Activated T-helper 17 cell treated with anti-CD3 and anti-CD28 coated beads, Interleukin-2, amount 50 U/mL, for 72 hours (primary cell): ENCODE data around the gene PGS1. TPM values are rescaled to one million over a fixed set of nuclear protein-coding genes. Genes with fewer than 3 reads are reported as not detected.

Source experiments
- ATAC-seq: fragments of 150-1000 bp; cut with Tn5 transposase; replicated peaks from 2 replicates; pipeline ENCODE4 v1.10.0; 2021; ENCODE audit warnings: mild to moderate bottlenecking, moderate library complexity
- H3K27ac Mint-ChIP-seq: one replicate; pipeline ENCODE4 v1.8.0; 2022; ENCODE audit warnings: mixed read lengths
- H3K27me3 Mint-ChIP-seq: one replicate; pipeline ENCODE4 v1.8.0; 2022; ENCODE audit warnings: mixed read lengths
- H3K36me3 Mint-ChIP-seq: one replicate; pipeline ENCODE4 v1.8.0; 2022; ENCODE audit warnings: low read depth, mild to moderate bottlenecking, mixed read lengths
- H3K4me1 Mint-ChIP-seq: one replicate; pipeline ENCODE4 v1.8.0; 2022; ENCODE audit warnings: mixed read lengths
- H3K4me3 Mint-ChIP-seq: one replicate; pipeline ENCODE4 v1.8.0; 2022; ENCODE audit warnings: mild to moderate bottlenecking, mixed read lengths
- H3K9me3 Mint-ChIP-seq: one replicate; pipeline ENCODE4 v1.8.0; 2022; ENCODE audit warnings: mixed read lengths
- total RNA-seq, 2 donors: library from RNA; stranded (reverse); gene quantifications; one replicate each; pipeline ENCODE4 v1.2.3, GENCODE V29; 2022

The PGS1 gene
- total RNA-seq, 2 donors from 2014 or later: 76.1 to 101 TPM

GRCh38 chr17:78433780-78434335, 55.4 kb downstream of the PGS1 start:
- no peaks in the 10 kb centered on the region for H3K9me3 Mint-ChIP-seq
- no peaks in the 10 kb centered on the region for H3K4me1 Mint-ChIP-seq
- no peak overlapping the region for H3K4me3 Mint-ChIP-seq
- H3K27ac Mint-ChIP-seq: no peak overlapping the region
- no peak for ATAC-seq
- no peaks in the 10 kb centered on the region for H3K27me3 Mint-ChIP-seq
- peaks cover 13% of the 10 kb centered on the region for H3K36me3 Mint-ChIP-seq

- no peaks in the 10 kb centered on the region for H3K27me3 Mint-ChIP-seq
- H3K36me3 Mint-ChIP-seq: peaks cover 4% of the 10 kb centered on the region
- H3K4me3 Mint-ChIP-seq: no peak overlapping the region
- no peak for ATAC-seq
- H3K9me3 Mint-ChIP-seq: no peaks in the 10 kb centered on the region
- H3K4me1 Mint-ChIP-seq: no peaks in the 10 kb centered on the region
- peak overlapping the region; percentile 43 for H3K27ac Mint-ChIP-seq
Observed at GRCh38 chr17:78434455-78435329, 56.2 kb downstream of the PGS1 start.

- no peak overlapping the region for H3K4me3 Mint-ChIP-seq
- no peaks in the 10 kb centered on the region for H3K36me3 Mint-ChIP-seq
- no peak overlapping the region for H3K27ac Mint-ChIP-seq
Observed at GRCh38 chr17:78435330-78436005, 57.0 kb downstream of the PGS1 start.

GRCh38 chr17:78437508-78438169, 59.2 kb downstream of the PGS1 start:
- no peaks in the 10 kb centered on the region for H3K36me3 Mint-ChIP-seq
- no peak overlapping the region for H3K27ac Mint-ChIP-seq
- no peak overlapping the region for H3K4me3 Mint-ChIP-seq
- no peaks in the 10 kb centered on the region for H3K4me1 Mint-ChIP-seq
- ATAC-seq: no peak
- H3K9me3 Mint-ChIP-seq: no peaks in the 10 kb centered on the region
- no peaks in the 10 kb centered on the region for H3K27me3 Mint-ChIP-seq

More at GRCh38 chr17:78435330-78436005, 57.0 kb downstream of the PGS1 start:
- no peak for ATAC-seq
- Mint-ChIP-seq H3K9me3 (no peaks in the 10 kb centered on the region), H3K4me1 (no peaks in the 10 kb centered on the region), H3K27me3 (no peaks in the 10 kb centered on the region)

- no peak overlapping the region for H3K27ac Mint-ChIP-seq
- no peak for ATAC-seq
- H3K9me3 Mint-ChIP-seq: no peaks in the 10 kb centered on the region
- H3K36me3 Mint-ChIP-seq: no peaks in the 10 kb centered on the region
- H3K4me1 Mint-ChIP-seq: no peaks in the 10 kb centered on the region
- H3K27me3 Mint-ChIP-seq: no peaks in the 10 kb centered on the region
- H3K4me3 Mint-ChIP-seq: no peak overlapping the region
Observed at GRCh38 chr17:78438271-78438691, 59.8 kb downstream of the PGS1 start.

- Mint-ChIP-seq H3K4me3 (no peak overlapping the region), H3K4me1 (no peaks in the 10 kb centered on the region), H3K27ac (no peak overlapping the region), H3K9me3 (no peaks in the 10 kb centered on the region), H3K27me3 (no peaks in the 10 kb centered on the region), H3K36me3 (no peaks in the 10 kb centered on the region)
- ATAC-seq: no peak
Observed at GRCh38 chr17:78438694-78439325, 60.4 kb downstream of the PGS1 start.

- no peaks in the 10 kb centered on the region for H3K27me3 Mint-ChIP-seq
- no peaks in the 10 kb centered on the region for H3K4me1 Mint-ChIP-seq
- no peaks in the 10 kb centered on the region for H3K36me3 Mint-ChIP-seq
- H3K9me3 Mint-ChIP-seq: no peaks in the 10 kb centered on the region
- no peak overlapping the region for H3K27ac Mint-ChIP-seq
- ATAC-seq: peak; percentile 69
- H3K4me3 Mint-ChIP-seq: no peak overlapping the region
Observed at GRCh38 chr17:78441271-78441971, 63.0 kb downstream of the PGS1 start.

- H3K27ac Mint-ChIP-seq: no peak overlapping the region
- no peaks in the 10 kb centered on the region for H3K27me3 Mint-ChIP-seq
Observed at GRCh38 chr17:78442648-78443218, 64.3 kb downstream of the PGS1 start.

GRCh38 chr17:78444392-78444791, 65.9 kb downstream of the PGS1 start:
- no peaks in the 10 kb centered on the region for H3K27me3 Mint-ChIP-seq
- no peak for ATAC-seq
- H3K27ac Mint-ChIP-seq: no peak overlapping the region
- H3K4me3 Mint-ChIP-seq: no peak overlapping the region
- H3K9me3 Mint-ChIP-seq: no peaks in the 10 kb centered on the region
- no peaks in the 10 kb centered on the region for H3K4me1 Mint-ChIP-seq
- no peaks in the 10 kb centered on the region for H3K36me3 Mint-ChIP-seq

More at GRCh38 chr17:78442648-78443218, 64.3 kb downstream of the PGS1 start:
- no peaks in the 10 kb centered on the region for H3K36me3 Mint-ChIP-seq
- no peaks in the 10 kb centered on the region for H3K9me3 Mint-ChIP-seq
- no peak overlapping the region for H3K4me3 Mint-ChIP-seq
- ATAC-seq: no peak
- H3K4me1 Mint-ChIP-seq: no peaks in the 10 kb centered on the region

- no peaks in the 10 kb centered on the region for H3K36me3 Mint-ChIP-seq
- H3K27ac Mint-ChIP-seq: no peak overlapping the region
- no peak for ATAC-seq
- H3K4me1 Mint-ChIP-seq: no peaks in the 10 kb centered on the region
- no peaks in the 10 kb centered on the region for H3K9me3 Mint-ChIP-seq
- H3K4me3 Mint-ChIP-seq: no peak overlapping the region
- H3K27me3 Mint-ChIP-seq: no peaks in the 10 kb centered on the region
Observed at GRCh38 chr17:78446833-78447232, 68.4 kb downstream of the PGS1 start.

- no peaks in the 10 kb centered on the region for H3K36me3 Mint-ChIP-seq
- H3K4me1 Mint-ChIP-seq: no peaks in the 10 kb centered on the region
- ATAC-seq: no peak
- H3K4me3 Mint-ChIP-seq: no peak overlapping the region
- H3K9me3 Mint-ChIP-seq: no peaks in the 10 kb centered on the region
- no peaks in the 10 kb centered on the region for H3K27me3 Mint-ChIP-seq
- peak overlapping the region; percentile 40 for H3K27ac Mint-ChIP-seq
Observed at GRCh38 chr17:78448356-78448993, 70.0 kb downstream of the PGS1 start.

- no peak for ATAC-seq
- Mint-ChIP-seq H3K36me3 (no peaks in the 10 kb centered on the region), H3K4me1 (no peaks in the 10 kb centered on the region), H3K9me3 (no peaks in the 10 kb centered on the region), H3K27ac (no peak overlapping the region), H3K27me3 (no peaks in the 10 kb centered on the region), H3K4me3 (no peak overlapping the region)
Observed at GRCh38 chr17:78449983-78450595, 71.6 kb downstream of the PGS1 start.
